HuH-7 (cell line): ENCODE measurements around the gene DCBLD2.

ENCODE experiments used
- DNase-seq: peaks from one replicate; pipeline ENCODE4 v3.0.0; 2011; ENCODE audit warnings: low spot score

Gene DCBLD2

GRCh38 chr3:98791341-98792325, 109.9 kb downstream of the DCBLD2 start:
- no peak for DNase-seq

- DNase-seq, result no peak
These were observed 112.8 kb downstream of the DCBLD2 start for GRCh38 chr3:98788651-98789050.

- no peak for DNase-seq
These were observed 114.3 kb downstream of the DCBLD2 start for GRCh38 chr3:98787181-98787580.

GRCh38 chr3:98786364-98787006, 115.0 kb downstream of the DCBLD2 start:
- DNase-seq, result peak; percentile 63

GRCh38 chr3:98784666-98785600, 116.6 kb downstream of the DCBLD2 start:
- DNase-seq, result no peak

- DNase-seq, result no peak
These were observed 117.5 kb downstream of the DCBLD2 start for GRCh38 chr3:98784042-98784441.

GRCh38 chr3:98782824-98783500, 118.5 kb downstream of the DCBLD2 start:
- DNase-seq, result no peak

- no peak for DNase-seq
These were observed 121.2 kb downstream of the DCBLD2 start for GRCh38 chr3:98780343-98780742.

GRCh38 chr3:98779541-98780335, 121.8 kb downstream of the DCBLD2 start:
- no peak for DNase-seq

- DNase-seq, result peak; percentile 43
These were observed 122.6 kb downstream of the DCBLD2 start for GRCh38 chr3:98778852-98779413.

- DNase-seq, result no peak
These were observed 123.1 kb downstream of the DCBLD2 start for GRCh38 chr3:98778383-98778782.

GRCh38 chr3:98777801-98778220, 123.7 kb downstream of the DCBLD2 start:
- no peak for DNase-seq

- DNase-seq, result peak; percentile 33
These were observed 124.2 kb downstream of the DCBLD2 start for GRCh38 chr3:98777286-98777685.

- no peak for DNase-seq
These were observed 125.4 kb downstream of the DCBLD2 start for GRCh38 chr3:98776140-98776493.

- no peak for DNase-seq
These were observed 125.9 kb downstream of the DCBLD2 start for GRCh38 chr3:98775459-98776139.

GRCh38 chr3:98772022-98772421, 129.5 kb downstream of the DCBLD2 start:
- DNase-seq, result no peak

- DNase-seq, result no peak
These were observed 131.0 kb downstream of the DCBLD2 start for GRCh38 chr3:98770261-98771039.

GRCh38 chr3:98769448-98769847, 132.0 kb downstream of the DCBLD2 start:
- no peak for DNase-seq

- no peak for DNase-seq
These were observed 132.5 kb downstream of the DCBLD2 start for GRCh38 chr3:98768961-98769360.
